NT2/D1 (cell line): ENCODE measurements around the gene CRYBG2.

Source experiments
- SUZ12 ChIP-seq: IDR thresholded peaks from 2 replicates; pipeline ENCODE4 v1.6.1; 2011; ENCODE audit not compliant: insufficient read length, insufficient read depth; ENCODE audit errors: extremely low read depth
- YY1 ChIP-seq: IDR thresholded peaks from 2 replicates; pipeline ENCODE4 v1.6.1; 2011; ENCODE audit not compliant: insufficient read length, insufficient read depth
- ZNF274 ChIP-seq: IDR thresholded peaks from 2 replicates; pipeline ENCODE4 v1.6.1; 2011; ENCODE audit warnings: mild to moderate bottlenecking, low read depth, low read length

GRCh38 chr1:26291939-26292338, 62.0 kb downstream of the CRYBG2 start:
- no peak for TF ChIP-seq ZNF274
- no peak for TF ChIP-seq YY1
- no peak for TF ChIP-seq SUZ12
